ENCODE measurements around the gene CNTN5.

GRCh38 chr11:99391245-99391644 lies 370.5 kb downstream of the CNTN5 start:
- TF ChIP-seq PATZ1 (CRISPR knock-in tag; IDR thresholded peaks at IDR 0.05; ENCODE audit: borderline replicate concordance), result no peak
- TF ChIP-seq ARNTL (CRISPR knock-in tag; IDR thresholded peaks at IDR 0.05; ENCODE audit: borderline replicate concordance, low read depth), result no peak
- no peak for TF ChIP-seq CREB5 (CRISPR knock-in tag; IDR thresholded peaks at IDR 0.05; ENCODE audit: low read depth)
- TF ChIP-seq ZC3H10 (CRISPR knock-in tag; IDR thresholded peaks at IDR 0.05), result no peak
- TF ChIP-seq ZNF565 (CRISPR knock-in tag; conservative IDR thresholded peaks at IDR 0.05; ENCODE audit: low read depth), result no peak
- TF ChIP-seq TCF4 (CRISPR knock-in tag; IDR thresholded peaks at IDR 0.05; ENCODE audit: borderline replicate concordance), result no peak
- TF ChIP-seq ESRRG (CRISPR knock-in tag; IDR thresholded peaks at IDR 0.05), result no peak
- TF ChIP-seq ZNF70 (CRISPR knock-in tag; IDR thresholded peaks at IDR 0.05), result no peak
- TF ChIP-seq SNAI2 (CRISPR knock-in tag; IDR thresholded peaks at IDR 0.05), result no peak
- TF ChIP-seq ZFP3 (CRISPR knock-in tag; IDR thresholded peaks at IDR 0.05), result no peak
- TF ChIP-seq BACH2 (CRISPR knock-in tag; IDR thresholded peaks at IDR 0.05; ENCODE audit: borderline replicate concordance), result no peak
- no peak for TF ChIP-seq POU6F1 (CRISPR knock-in tag; IDR thresholded peaks at IDR 0.05; ENCODE audit: borderline replicate concordance, low read depth)
- TF ChIP-seq, protein P1, sequence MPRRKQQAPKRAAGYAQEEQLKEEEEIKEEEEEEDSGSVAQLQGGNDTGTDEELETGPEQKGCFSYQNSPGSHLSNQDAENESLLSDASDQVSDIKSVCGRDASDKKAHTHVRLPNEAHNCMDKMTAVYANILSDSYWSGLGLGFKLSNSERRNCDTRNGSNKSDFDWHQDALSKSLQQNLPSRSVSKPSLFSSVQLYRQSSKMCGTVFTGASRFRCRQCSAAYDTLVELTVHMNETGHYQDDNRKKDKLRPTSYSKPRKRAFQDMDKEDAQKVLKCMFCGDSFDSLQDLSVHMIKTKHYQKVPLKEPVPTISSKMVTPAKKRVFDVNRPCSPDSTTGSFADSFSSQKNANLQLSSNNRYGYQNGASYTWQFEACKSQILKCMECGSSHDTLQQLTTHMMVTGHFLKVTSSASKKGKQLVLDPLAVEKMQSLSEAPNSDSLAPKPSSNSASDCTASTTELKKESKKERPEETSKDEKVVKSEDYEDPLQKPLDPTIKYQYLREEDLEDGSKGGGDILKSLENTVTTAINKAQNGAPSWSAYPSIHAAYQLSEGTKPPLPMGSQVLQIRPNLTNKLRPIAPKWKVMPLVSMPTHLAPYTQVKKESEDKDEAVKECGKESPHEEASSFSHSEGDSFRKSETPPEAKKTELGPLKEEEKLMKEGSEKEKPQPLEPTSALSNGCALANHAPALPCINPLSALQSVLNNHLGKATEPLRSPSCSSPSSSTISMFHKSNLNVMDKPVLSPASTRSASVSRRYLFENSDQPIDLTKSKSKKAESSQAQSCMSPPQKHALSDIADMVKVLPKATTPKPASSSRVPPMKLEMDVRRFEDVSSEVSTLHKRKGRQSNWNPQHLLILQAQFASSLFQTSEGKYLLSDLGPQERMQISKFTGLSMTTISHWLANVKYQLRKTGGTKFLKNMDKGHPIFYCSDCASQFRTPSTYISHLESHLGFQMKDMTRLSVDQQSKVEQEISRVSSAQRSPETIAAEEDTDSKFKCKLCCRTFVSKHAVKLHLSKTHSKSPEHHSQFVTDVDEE (CRISPR knock-in tag; IDR thresholded peaks at IDR 0.05), result no peak

Data from SK-N-SH treated with all-trans-retinoic acid at 6 μM for 48 hours (cell line).